PC-9 (cell line): ENCODE data around the gene HARS1.
"Not testable (repeated sequence)": the region's sequence is repeated elsewhere in the genome, so short reads cannot be mapped to it uniquely, and the experiment has no call there.

Source experiments
- CTCF ChIP-seq: fragments of 200-600 bp; sonication (generic); conservative IDR thresholded peaks from 2 replicates; pipeline ENCODE4 v1.6.1; 2017; ENCODE audit warnings: mixed run types, antibody characterized with exemption, mild to moderate bottlenecking, moderate library complexity
- EZH2 ChIP-seq: fragments of 200-600 bp; sonication (generic); IDR thresholded peaks from 2 replicates; pipeline ENCODE4 v1.8.0; 2017; ENCODE audit warnings: antibody characterized with exemption, low read depth

- not testable (repeated sequence) for TF ChIP-seq EZH2, CTCF
Observed at GRCh38 chr5:140721395-140721794, 30.2 kb upstream of the HARS1 start.
